ENCODE results near the gene F9. TPM values are rescaled to one million over a fixed set of nuclear protein-coding genes. Genes with fewer than 3 reads are reported as not detected.

The F9 gene
- total RNA-seq, 1 experiment from 2014 or later = not detected

DNA sequence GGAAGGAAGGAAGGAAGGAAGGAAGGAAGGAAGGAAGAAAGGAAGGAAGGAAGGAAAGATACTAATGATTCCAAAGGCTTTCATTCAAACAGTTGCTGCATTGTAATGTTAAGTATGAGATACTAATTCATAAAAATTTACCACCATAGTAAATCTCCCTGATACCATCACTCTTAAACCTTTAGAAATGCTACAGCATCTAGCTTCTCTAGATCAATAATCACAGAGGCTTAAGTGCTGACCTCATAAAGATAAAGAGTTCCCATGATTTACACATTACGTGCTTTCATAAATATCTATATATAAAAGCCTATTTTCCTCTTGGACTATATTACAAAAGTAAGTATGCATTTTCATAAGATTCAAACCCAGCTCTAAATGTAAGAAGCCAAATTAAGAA lies 36.4 kb downstream of the F9 start:
- H3K9me3 ChIP-seq (ENCODE audit: control insufficient read depth in 1 of 2, insufficient read depth in 1 of 2, low read depth in 1 of 2, low read length in 2 of 2) = no peaks in the 10 kb centered on the region
- no peaks in the 10 kb centered on the region for H3K36me3 ChIP-seq (ENCODE audit: control insufficient read depth in 1 of 2, insufficient read depth in 2 of 2, low read length in 2 of 2)
- DNase-seq (ENCODE audit: low read depth, low spot score) = no peak
- no peaks in the 10 kb centered on the region for H3K27me3 ChIP-seq (ENCODE audit: insufficient read depth, low read length)
- H3K4me2 ChIP-seq (ENCODE audit: low read length) = no peak overlapping the region
- no peaks in the 10 kb centered on the region for H4K20me1 ChIP-seq (ENCODE audit: insufficient read depth)
- H3K9ac ChIP-seq (ENCODE audit: low read length) = no peak overlapping the region
- ChIA-PET POLR2A (no interaction called here), RAD21 (ENCODE audit: low non-redundant PET in 1 of 2, low total read pairs in 2 of 2, uncharacterized antibody in 2 of 2, unreplicated experiment in 2 of 2) (no interaction called here), CTCF (no interaction called here)
- intact Hi-C loops (cut with micrococcal nuclease) = no loop called here
- H3K27ac ChIP-seq (ENCODE audit: low read depth, low read length) = no peak overlapping the region
- ATAC-seq = no peak
- no peaks in the 10 kb centered on the region for H3K9me2 ChIP-seq (ENCODE audit: insufficient read depth)
- BruUV-seq (replicated peaks) = no TSS peak
- H3K4me3 ChIP-seq (replicated peaks in 1 of 2; ENCODE audit: low read depth in 1 of 2, low read length in 2 of 2) = no peak overlapping the region
- H3K79me2 ChIP-seq (ENCODE audit: insufficient read depth, low read length) = no peaks in the 10 kb centered on the region
- H2AFZ ChIP-seq (ENCODE audit: low read depth, low read length, poor library complexity, severe bottlenecking) = no peak overlapping the region
- H3K4me1 ChIP-seq (ENCODE audit: control insufficient read depth in 1 of 2, insufficient read depth in 2 of 2, low read length in 2 of 2) = no peaks in the 10 kb centered on the region
- no peak for TF ChIP-seq ZNF274 (IDR thresholded peaks at IDR 0.05; ENCODE audit: low read depth, low read length)
- TF ChIP-seq, protein P1, sequence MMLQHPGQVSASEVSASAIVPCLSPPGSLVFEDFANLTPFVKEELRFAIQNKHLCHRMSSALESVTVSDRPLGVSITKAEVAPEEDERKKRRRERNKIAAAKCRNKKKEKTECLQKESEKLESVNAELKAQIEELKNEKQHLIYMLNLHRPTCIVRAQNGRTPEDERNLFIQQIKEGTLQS (IDR thresholded peaks at IDR 0.05) = no peak
- TF ChIP-seq RAD21 (IDR thresholded peaks at IDR 0.05; ENCODE audit: low read depth) = no peak
- no peak for TF ChIP-seq FOSL1 (IDR thresholded peaks at IDR 0.05; ENCODE audit: low read depth)
- TF ChIP-seq TCF7L2 (IDR thresholded peaks at IDR 0.05; ENCODE audit: borderline replicate concordance, extremely low read depth, insufficient read depth, insufficient read length) = no peak
- TF ChIP-seq ELF1 (IDR thresholded peaks at IDR 0.05; ENCODE audit: borderline replicate concordance, low read depth) = no peak
- TF ChIP-seq REST (IDR thresholded peaks at IDR 0.05; ENCODE audit: low read depth) = no peak
- no peak for TF ChIP-seq SRF (IDR thresholded peaks at IDR 0.05; ENCODE audit: low read depth)
- no peak for TF ChIP-seq POLR2A (IDR thresholded peaks at IDR 0.05; ENCODE audit: borderline replicate concordance, extremely low read depth, insufficient read depth, insufficient read length)
- no peak for TF ChIP-seq MAX (IDR thresholded peaks at IDR 0.05)
- TF ChIP-seq ZFX (IDR thresholded peaks at IDR 0.05) = no peak
- TF ChIP-seq, protein P2, sequence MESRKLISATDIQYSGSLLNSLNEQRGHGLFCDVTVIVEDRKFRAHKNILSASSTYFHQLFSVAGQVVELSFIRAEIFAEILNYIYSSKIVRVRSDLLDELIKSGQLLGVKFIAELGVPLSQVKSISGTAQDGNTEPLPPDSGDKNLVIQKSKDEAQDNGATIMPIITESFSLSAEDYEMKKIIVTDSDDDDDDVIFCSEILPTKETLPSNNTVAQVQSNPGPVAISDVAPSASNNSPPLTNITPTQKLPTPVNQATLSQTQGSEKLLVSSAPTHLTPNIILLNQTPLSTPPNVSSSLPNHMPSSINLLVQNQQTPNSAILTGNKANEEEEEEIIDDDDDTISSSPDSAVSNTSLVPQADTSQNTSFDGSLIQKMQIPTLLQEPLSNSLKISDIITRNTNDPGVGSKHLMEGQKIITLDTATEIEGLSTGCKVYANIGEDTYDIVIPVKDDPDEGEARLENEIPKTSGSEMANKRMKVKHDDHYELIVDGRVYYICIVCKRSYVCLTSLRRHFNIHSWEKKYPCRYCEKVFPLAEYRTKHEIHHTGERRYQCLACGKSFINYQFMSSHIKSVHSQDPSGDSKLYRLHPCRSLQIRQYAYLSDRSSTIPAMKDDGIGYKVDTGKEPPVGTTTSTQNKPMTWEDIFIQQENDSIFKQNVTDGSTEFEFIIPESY (IDR thresholded peaks at IDR 0.05; ENCODE audit: extremely low read depth, insufficient replicate concordance, low read length) = no peak
- no peak for TF ChIP-seq EZH2 (IDR thresholded peaks at IDR 0.05)
- no peak for TF ChIP-seq CBX3 (IDR thresholded peaks at IDR 0.05; ENCODE audit: low read depth)
- TF ChIP-seq EZH2phosphoT487 (IDR thresholded peaks at IDR 0.05; ENCODE audit: borderline replicate concordance) = no peak
